DOHH2 (cell line): Measurements from ENCODE around the gene ALX4.

Experiments used
- H3F3A ChIP-seq: fragments of 200-600 bp; sonication (generic), shearing (Covaris generic); 2 replicates; pipeline ENCODE4 v1.6.0; 2016; ENCODE audit warnings: antibody characterized with exemption, mild to moderate bottlenecking; ENCODE audit not compliant: control insufficient read depth, insufficient read depth
- H3K27ac ChIP-seq: fragments of 200-600 bp; sonication (generic); 2 replicates; pipeline ENCODE4 v1.5.1; 2014; ENCODE audit warnings: low read depth, mild to moderate bottlenecking, low read length, moderate library complexity
- H3K27me3 ChIP-seq: fragments of 200-600 bp; sonication (generic); 2 replicates; pipeline ENCODE4 v1.6.1; 2014; ENCODE audit warnings: mild to moderate bottlenecking, low read length, mixed read lengths; ENCODE audit not compliant: control insufficient read depth
- H3K36me3 ChIP-seq: fragments of 200-600 bp; sonication (generic); 2 replicates; pipeline ENCODE4 v1.6.1; 2014; ENCODE audit warnings: mild to moderate bottlenecking, low read length, moderate library complexity, mixed read lengths; ENCODE audit not compliant: control insufficient read depth
- H3K4me1 ChIP-seq: fragments of 200-600 bp; sonication (generic); 2 replicates; pipeline ENCODE4 v1.6.1; 2014; ENCODE audit warnings: mild to moderate bottlenecking, low read length, mixed read lengths; ENCODE audit not compliant: control insufficient read depth
- H3K4me2 ChIP-seq: fragments of 200-600 bp; sonication (generic); 2 replicates; pipeline ENCODE4 v1.6.0; 2014; ENCODE audit warnings: mild to moderate bottlenecking, low read length, moderate library complexity
- H3K4me3 ChIP-seq: fragments of 200-600 bp; sonication (generic); 2 replicates; pipeline ENCODE4 v1.5.1; 2014; ENCODE audit warnings: mild to moderate bottlenecking, low read length, mixed read lengths
- H3K79me2 ChIP-seq: fragments of 200-600 bp; sonication (generic); 2 replicates; pipeline ENCODE4 v1.6.1; 2014; ENCODE audit warnings: mild to moderate bottlenecking, low read length, mixed read lengths; ENCODE audit not compliant: control insufficient read depth
- H3K9me2 ChIP-seq: fragments of 200-600 bp; sonication (generic); replicated peaks from 2 replicates; pipeline ENCODE4 v1.6.1; 2014; ENCODE audit warnings: mild to moderate bottlenecking, low read length, mixed read lengths; ENCODE audit not compliant: control insufficient read depth
- H3K9me3 ChIP-seq: fragments of 200-600 bp; sonication (generic); 2 replicates; pipeline ENCODE4 v1.6.1; 2014; ENCODE audit warnings: antibody characterized with exemption, low read length, mixed read lengths; ENCODE audit not compliant: control insufficient read depth, insufficient read depth
- H4K20me1 ChIP-seq: fragments of 200-600 bp; sonication (generic); 2 replicates; pipeline ENCODE4 v1.6.0; 2014; ENCODE audit warnings: low read depth, mild to moderate bottlenecking, antibody characterized with exemption, low read length, moderate library complexity; ENCODE audit not compliant: control insufficient read depth, insufficient read depth
- EZH2phosphoT487 ChIP-seq: fragments of 200-600 bp; sonication (generic); IDR thresholded peaks from 2 replicates; pipeline ENCODE4 v1.6.1; 2017; ENCODE audit warnings: borderline replicate concordance, mild to moderate bottlenecking, antibody characterized with exemption, low read length, moderate library complexity, mixed read lengths
- TF ChIP-seq, protein P1 (sequence below): fragments of 200-600 bp; sonication (generic); IDR thresholded peaks from one replicate; pipeline ENCODE4 v1.5.1; 2014; ENCODE audit warnings: antibody characterized with exemption, mild to moderate bottlenecking, low read depth, low read length; ENCODE audit not compliant: poor library complexity, severe bottlenecking

Gene ALX4

DNA sequence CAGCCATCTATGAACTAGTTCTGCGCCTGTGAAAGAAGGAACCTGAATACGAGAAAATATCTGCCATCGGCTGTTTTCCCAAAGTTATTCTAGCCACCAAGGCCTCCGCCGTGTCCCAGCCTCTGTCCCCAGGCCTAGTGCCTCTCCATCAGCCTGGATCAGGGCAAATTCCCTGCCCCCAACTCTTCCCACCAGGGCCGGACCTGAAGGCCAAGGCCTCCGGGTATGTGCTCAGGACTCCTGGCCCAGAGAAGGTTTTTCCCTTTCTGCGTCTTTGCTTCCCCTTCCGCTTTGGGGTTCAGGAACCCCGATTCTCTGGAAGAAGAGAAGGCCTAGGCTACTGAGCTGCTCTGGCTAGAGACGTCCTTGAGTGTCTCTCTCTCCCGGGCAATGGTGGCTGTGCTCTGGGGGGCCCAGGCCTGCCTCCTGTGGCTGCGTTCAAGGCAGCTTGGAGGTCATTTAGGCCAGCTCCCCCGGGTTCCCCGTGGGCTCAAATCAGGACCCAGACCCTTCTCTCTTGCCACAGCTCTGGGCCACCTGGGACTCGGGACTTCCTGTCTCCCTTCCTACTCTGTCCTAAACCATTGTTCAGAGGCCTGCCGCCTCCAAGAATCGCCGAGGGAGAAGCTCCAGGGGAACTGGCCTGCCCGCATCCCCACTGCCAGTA lies 1.6 kb downstream of the ALX4 start:
- Histone ChIP-seq H3K4me3 (no peak overlapping the region), H3K9me3 (no peaks in the 10 kb centered on the region), H3K27ac (no peak overlapping the region), H3K27me3 (peaks cover 16% of the 10 kb centered on the region), H4K20me1 (no peaks in the 10 kb centered on the region), H3K4me1 (no peaks in the 10 kb centered on the region), H3K79me2 (no peaks in the 10 kb centered on the region), H3K4me2 (no peak overlapping the region), H3K36me3 (no peaks in the 10 kb centered on the region), H3F3A (no peaks in the 10 kb centered on the region), H3K9me2 (no peaks in the 10 kb centered on the region)
- TF ChIP-seq, protein P1, sequence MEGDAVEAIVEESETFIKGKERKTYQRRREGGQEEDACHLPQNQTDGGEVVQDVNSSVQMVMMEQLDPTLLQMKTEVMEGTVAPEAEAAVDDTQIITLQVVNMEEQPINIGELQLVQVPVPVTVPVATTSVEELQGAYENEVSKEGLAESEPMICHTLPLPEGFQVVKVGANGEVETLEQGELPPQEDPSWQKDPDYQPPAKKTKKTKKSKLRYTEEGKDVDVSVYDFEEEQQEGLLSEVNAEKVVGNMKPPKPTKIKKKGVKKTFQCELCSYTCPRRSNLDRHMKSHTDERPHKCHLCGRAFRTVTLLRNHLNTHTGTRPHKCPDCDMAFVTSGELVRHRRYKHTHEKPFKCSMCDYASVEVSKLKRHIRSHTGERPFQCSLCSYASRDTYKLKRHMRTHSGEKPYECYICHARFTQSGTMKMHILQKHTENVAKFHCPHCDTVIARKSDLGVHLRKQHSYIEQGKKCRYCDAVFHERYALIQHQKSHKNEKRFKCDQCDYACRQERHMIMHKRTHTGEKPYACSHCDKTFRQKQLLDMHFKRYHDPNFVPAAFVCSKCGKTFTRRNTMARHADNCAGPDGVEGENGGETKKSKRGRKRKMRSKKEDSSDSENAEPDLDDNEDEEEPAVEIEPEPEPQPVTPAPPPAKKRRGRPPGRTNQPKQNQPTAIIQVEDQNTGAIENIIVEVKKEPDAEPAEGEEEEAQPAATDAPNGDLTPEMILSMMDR, result no peak
- TF ChIP-seq EZH2phosphoT487, result no peak

DNA sequence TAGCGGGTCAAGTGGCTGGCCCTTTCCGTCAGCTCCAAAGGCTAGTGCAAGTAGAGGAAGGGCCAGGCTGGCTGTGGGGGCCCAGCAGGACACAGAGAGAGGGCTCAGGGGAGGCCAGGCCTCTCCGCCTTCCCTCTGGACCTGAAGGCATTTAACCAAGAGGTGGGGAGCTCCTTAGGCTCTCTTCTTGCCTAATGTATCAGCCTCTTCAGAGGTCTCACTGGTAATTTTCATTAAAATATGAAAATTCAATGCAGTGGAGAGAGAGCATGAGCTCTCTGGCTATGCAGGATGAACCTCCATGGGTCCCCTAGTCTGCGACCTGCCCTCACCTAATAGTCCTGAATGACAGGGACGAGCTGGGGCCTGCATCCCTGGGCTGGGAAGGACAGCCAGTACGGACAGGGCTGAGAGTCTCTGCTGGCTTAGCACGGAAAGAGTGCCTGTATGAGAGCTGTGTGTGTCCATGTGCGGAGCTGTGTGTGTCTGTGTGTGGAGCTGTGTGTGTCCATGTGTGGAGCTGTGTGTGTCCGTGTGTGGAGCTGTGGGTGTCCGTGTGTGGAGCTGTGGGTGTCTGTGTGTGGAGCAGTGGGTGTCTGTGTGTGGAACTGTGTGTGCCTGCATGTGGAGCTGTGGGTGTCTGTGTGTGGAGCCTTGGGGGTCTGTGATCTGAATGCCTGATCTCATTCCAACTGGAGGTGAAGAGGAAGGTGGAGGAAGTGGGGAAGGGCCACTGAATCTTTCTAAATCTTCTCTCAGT lies 2.4 kb downstream of the ALX4 start:
- no peaks in the 10 kb centered on the region for H3K9me3 ChIP-seq
- no peaks in the 10 kb centered on the region for H3K4me1 ChIP-seq
- no peaks in the 10 kb centered on the region for H3K79me2 ChIP-seq
- no peaks in the 10 kb centered on the region for H3K9me2 ChIP-seq
- no peak overlapping the region for H3K4me2 ChIP-seq
- no peak overlapping the region for H3K27ac ChIP-seq
- no peaks in the 10 kb centered on the region for H3K36me3 ChIP-seq
- no peaks in the 10 kb centered on the region for H4K20me1 ChIP-seq
- peaks cover 16% of the 10 kb centered on the region for H3K27me3 ChIP-seq
- no peak for TF ChIP-seq EZH2phosphoT487
- TF ChIP-seq, protein P1, result no peak
- H3K4me3 ChIP-seq, result no peak overlapping the region
- no peaks in the 10 kb centered on the region for H3F3A ChIP-seq

DNA sequence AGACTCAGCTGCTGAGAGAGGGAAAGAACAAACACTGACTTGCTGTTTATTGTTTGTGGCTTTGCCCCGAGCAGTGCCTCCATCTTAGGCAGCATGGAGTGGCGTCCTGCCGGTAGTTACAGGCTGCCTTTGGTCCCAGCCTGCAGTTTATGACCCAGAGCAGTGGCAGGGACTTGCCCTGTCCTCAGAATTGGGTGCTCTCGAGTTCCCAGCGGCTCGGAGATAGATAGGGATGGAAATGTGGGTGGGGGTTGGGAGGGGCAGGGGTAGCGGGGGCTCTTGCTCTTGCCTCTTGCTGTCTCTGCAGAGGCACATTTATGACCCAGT lies 3.1 kb downstream of the ALX4 start:
- H4K20me1 ChIP-seq, result no peaks in the 10 kb centered on the region
- no peak for TF ChIP-seq EZH2phosphoT487
- TF ChIP-seq, protein P1, result no peak
- H3K4me1 ChIP-seq, result no peaks in the 10 kb centered on the region
- H3K4me2 ChIP-seq, result no peak overlapping the region
- H3K79me2 ChIP-seq, result no peaks in the 10 kb centered on the region
- peaks cover 16% of the 10 kb centered on the region for H3K27me3 ChIP-seq
- no peaks in the 10 kb centered on the region for H3K9me3 ChIP-seq
- H3K9me2 ChIP-seq, result no peaks in the 10 kb centered on the region
- no peaks in the 10 kb centered on the region for H3F3A ChIP-seq
- no peak overlapping the region for H3K27ac ChIP-seq
- no peaks in the 10 kb centered on the region for H3K36me3 ChIP-seq
- no peak overlapping the region for H3K4me3 ChIP-seq
